ENCODE measurements around the gene GGTA1. TPM values are rescaled to one million over a fixed set of nuclear protein-coding genes. Genes with fewer than 3 reads are reported as not detected.

GGTA1 gene
- total and polyA plus RNA-seq, 4 donors, result 2.4 to 3.3 (median 2.8) TPM

GRCh38 chr9:121473229-121473628 lies 26.4 kb downstream of the GGTA1 start:
- Histone ChIP-seq H3K27me3 (ENCODE audit: control insufficient read depth in 4 of 4, insufficient read depth in 4 of 4, low read length in 3 of 4) (no peaks in the 10 kb centered on the region), H3K9ac (ENCODE audit: low read depth in 1 of 2, low read length in 2 of 2) (no peak overlapping the region), H3K4me1 (ENCODE audit: control insufficient read depth in 4 of 4, insufficient read depth in 4 of 4, low read length in 3 of 4) (no peaks in the 10 kb centered on the region), H3K4me3 (ENCODE audit: low read depth in 1 of 3, low read length in 3 of 3) (no peak overlapping the region), H3K27ac (ENCODE audit: low read depth in 1 of 2, low read length in 2 of 2) (no peak overlapping the region), H3K9me3 (ENCODE audit: control insufficient read depth in 4 of 4, low read length in 3 of 4) (no peaks in the 10 kb centered on the region), H3K36me3 (ENCODE audit: control insufficient read depth in 4 of 4, insufficient read depth in 3 of 4, low read depth in 1 of 4, low read length in 3 of 4) (no peaks in the 10 kb centered on the region)
- WGBS, result 77% methylated on average over 6 of the region's 6 CpGs
- TF ChIP-seq TAF1 (conservative IDR thresholded peaks at IDR 0.05) (no peak), SP1 (IDR thresholded peaks at IDR 0.05) (no peak), ZBTB33 (IDR thresholded peaks at IDR 0.05) (no peak), REST (IDR thresholded peaks at IDR 0.05) (no peak)
- no peak for DNase-seq (ENCODE audit: low spot score)

GRCh38 chr9:121472446-121472845 lies 27.2 kb downstream of the GGTA1 start:
- no peak for DNase-seq (ENCODE audit: low spot score)
- no peak overlapping the region for H3K27ac ChIP-seq (ENCODE audit: low read depth in 1 of 2, low read length in 2 of 2)
- H3K4me1 ChIP-seq (ENCODE audit: control insufficient read depth in 4 of 4, insufficient read depth in 4 of 4, low read length in 3 of 4), result no peaks in the 10 kb centered on the region
- no peak for TF ChIP-seq NR2F2 (IDR thresholded peaks at IDR 0.05)
- no peak for TF ChIP-seq TAF1 (conservative IDR thresholded peaks at IDR 0.05)
- no peak for TF ChIP-seq MAX (IDR thresholded peaks at IDR 0.05)
- TF ChIP-seq FOXA2 (IDR thresholded peaks at IDR 0.05), result no peak
- TF ChIP-seq EGR1 (IDR thresholded peaks at IDR 0.05; ENCODE audit: low read depth in 2 of 2), result no peak
- TF ChIP-seq ATF3 (IDR thresholded peaks at IDR 0.05), result no peak
- TF ChIP-seq HNF4G (IDR thresholded peaks at IDR 0.05), result no peak
- WGBS, result 64% methylated on average over 5 of the region's 5 CpGs
- H3K27me3 ChIP-seq (ENCODE audit: control insufficient read depth in 4 of 4, insufficient read depth in 4 of 4, low read length in 3 of 4), result no peaks in the 10 kb centered on the region
- H3K9ac ChIP-seq (ENCODE audit: low read depth in 1 of 2, low read length in 2 of 2), result no peak overlapping the region
- H3K9me3 ChIP-seq (ENCODE audit: control insufficient read depth in 4 of 4, low read length in 3 of 4), result no peaks in the 10 kb centered on the region
- H3K36me3 ChIP-seq (ENCODE audit: control insufficient read depth in 4 of 4, insufficient read depth in 3 of 4, low read depth in 1 of 4, low read length in 3 of 4), result no peaks in the 10 kb centered on the region
- H3K4me3 ChIP-seq (ENCODE audit: low read depth in 1 of 3, low read length in 3 of 3), result no peak overlapping the region

GRCh38 chr9:121466142-121466541 lies 33.5 kb downstream of the GGTA1 start:
- WGBS, result 64% methylated on average over 1 of the region's 1 CpG

More at GRCh38 chr9:121466142-121466541, 33.5 kb downstream of the GGTA1 start:
- Histone ChIP-seq H3K9ac (ENCODE audit: low read depth in 1 of 2, low read length in 2 of 2) (no peak overlapping the region), H3K36me3 (ENCODE audit: control insufficient read depth in 4 of 4, insufficient read depth in 3 of 4, low read depth in 1 of 4, low read length in 3 of 4) (no peaks in the 10 kb centered on the region), H3K27ac (ENCODE audit: low read depth in 1 of 2, low read length in 2 of 2) (no peak overlapping the region), H3K4me3 (ENCODE audit: low read depth in 1 of 3, low read length in 3 of 3) (no peak overlapping the region), H3K9me3 (ENCODE audit: control insufficient read depth in 4 of 4, low read length in 3 of 4) (no peaks in the 10 kb centered on the region), H3K27me3 (ENCODE audit: control insufficient read depth in 4 of 4, insufficient read depth in 4 of 4, low read length in 3 of 4) (no peaks in the 10 kb centered on the region), H3K4me1 (ENCODE audit: control insufficient read depth in 4 of 4, insufficient read depth in 4 of 4, low read length in 3 of 4) (no peaks in the 10 kb centered on the region)
- TF ChIP-seq TAF1 (conservative IDR thresholded peaks at IDR 0.05), result no peak
- no peak for TF ChIP-seq CTCF (IDR thresholded peaks at IDR 0.05; ENCODE audit: low read depth, low read length, missing input control)
- no peak for TF ChIP-seq JUND (IDR thresholded peaks at IDR 0.05)
- TF ChIP-seq YY1 (IDR thresholded peaks at IDR 0.05), result no peak
- TF ChIP-seq RAD21 (IDR thresholded peaks at IDR 0.05), result no peak
- TF ChIP-seq RXRA (IDR thresholded peaks at IDR 0.05), result no peak
- TF ChIP-seq SP1 (IDR thresholded peaks at IDR 0.05), result no peak
- TF ChIP-seq FOXA2 (IDR thresholded peaks at IDR 0.05), result no peak
- TF ChIP-seq HNF4G (IDR thresholded peaks at IDR 0.05), result no peak
- no peak for TF ChIP-seq REST (IDR thresholded peaks at IDR 0.05)
- no peak for TF ChIP-seq NR2F2 (IDR thresholded peaks at IDR 0.05)
- TF ChIP-seq GABPA (IDR thresholded peaks at IDR 0.05 in 1 of 2, conservative IDR thresholded peaks at IDR 0.05 in 1 of 2), result no peak
- TF ChIP-seq ATF3 (IDR thresholded peaks at IDR 0.05), result no peak
- no peak for DNase-seq (ENCODE audit: low spot score)
